H9 (cell line): ENCODE measurements around the gene VASH1. TPM values are rescaled to one million over a fixed set of nuclear protein-coding genes. Genes with fewer than 3 reads are reported as not detected.

Experiments used
- DNase-seq: peaks from one replicate; pipeline ENCODE4 v3.0.0-alpha.2; 2017
- H2AFZ ChIP-seq: one replicate; pipeline ENCODE4 v1.6.1; 2013; ENCODE audit warnings: mild to moderate bottlenecking, low read length, control low read depth, moderate library complexity
- H2AK5ac ChIP-seq: 2 replicates; pipeline ENCODE4 v1.6.1; 2013; ENCODE audit warnings: low read length, control low read depth, mixed read lengths; ENCODE audit not compliant: insufficient read length
- H2BK120ac ChIP-seq: one replicate; pipeline ENCODE4 v1.6.1; 2013; ENCODE audit warnings: low read depth, mild to moderate bottlenecking, low read length, control low read depth, inconsistent platforms; ENCODE audit not compliant: poor library complexity, severe bottlenecking
- H2BK12ac ChIP-seq: 2 replicates; pipeline ENCODE4 v1.6.1; 2013; ENCODE audit warnings: low read length, control low read depth, mixed read lengths, low read depth; ENCODE audit not compliant: insufficient read length
- H2BK15ac ChIP-seq: 2 replicates; pipeline ENCODE4 v1.6.1; 2013; ENCODE audit warnings: low read depth, low read length, control low read depth
- H2BK20ac ChIP-seq: one replicate; pipeline ENCODE4 v1.6.1; 2013; ENCODE audit warnings: low read depth, mild to moderate bottlenecking, low read length, control low read depth, inconsistent platforms; ENCODE audit not compliant: poor library complexity, severe bottlenecking
- H2BK5ac ChIP-seq: 2 replicates; pipeline ENCODE4 v1.6.1; 2013; ENCODE audit warnings: low read length, control low read depth, mixed read lengths; ENCODE audit not compliant: insufficient read length
- H3K14ac ChIP-seq: 2 replicates; pipeline ENCODE4 v1.6.1; 2013; ENCODE audit warnings: low read length, control low read depth; ENCODE audit not compliant: insufficient read depth
- H3K18ac ChIP-seq: 2 replicates; pipeline ENCODE4 v1.6.1; 2013; ENCODE audit warnings: low read depth, mild to moderate bottlenecking, mixed read lengths, low read length, control low read depth; ENCODE audit not compliant: insufficient read length
- H3K23ac ChIP-seq: 2 replicates; pipeline ENCODE4 v1.6.1; 2013; ENCODE audit warnings: low read length, control low read depth, mixed read lengths, low read depth; ENCODE audit not compliant: insufficient read length
- H3K23me2 ChIP-seq: 2 replicates; pipeline ENCODE4 v1.6.1; 2013; ENCODE audit warnings: low read depth, mild to moderate bottlenecking, mixed read lengths, low read length, control low read depth; ENCODE audit not compliant: insufficient read length, poor library complexity, severe bottlenecking
- H3K27ac ChIP-seq: 2 replicates; pipeline ENCODE4 v1.5.1; 2013; ENCODE audit warnings: low read length, control low read depth, mixed read lengths, low read depth; ENCODE audit not compliant: insufficient read length
- H3K27me3 ChIP-seq: 2 replicates; pipeline ENCODE4 v1.6.1; 2013; ENCODE audit warnings: low read length, control low read depth, inconsistent platforms; ENCODE audit not compliant: insufficient read depth
- H3K4ac ChIP-seq: 2 replicates; pipeline ENCODE4 v1.6.1; 2013; ENCODE audit warnings: low read depth, mild to moderate bottlenecking, control low read depth, inconsistent platforms, low read length, moderate library complexity
- H3K4me1 ChIP-seq: 2 replicates; pipeline ENCODE4 v1.6.1; 2013; ENCODE audit warnings: low read length, control low read depth, inconsistent platforms; ENCODE audit not compliant: insufficient read depth
- H3K4me2 ChIP-seq: 2 replicates; pipeline ENCODE4 v1.6.1; 2013; ENCODE audit warnings: low read length, control low read depth, mixed read lengths; ENCODE audit not compliant: insufficient read length, insufficient read depth
- H3K56ac ChIP-seq: 2 replicates; pipeline ENCODE4 v1.6.1; 2013; ENCODE audit warnings: low read depth, mild to moderate bottlenecking, mixed read lengths, low read length, control low read depth; ENCODE audit not compliant: insufficient read length
- H3K79me1 ChIP-seq: 2 replicates; pipeline ENCODE4 v1.6.1; 2013; ENCODE audit warnings: low read depth, mild to moderate bottlenecking, moderate library complexity, low read length, control low read depth, inconsistent platforms; ENCODE audit not compliant: insufficient read depth, poor library complexity, severe bottlenecking
- H3K79me2 ChIP-seq: 2 replicates; pipeline ENCODE4 v1.6.1; 2013; ENCODE audit warnings: low read length, control low read depth, inconsistent platforms; ENCODE audit not compliant: insufficient read depth
- H3K9ac ChIP-seq: 2 replicates; pipeline ENCODE4 v1.6.1; 2013; ENCODE audit warnings: low read length, control low read depth, mixed read lengths; ENCODE audit not compliant: insufficient read length; ENCODE audit errors: extremely low read depth
- H3K9me3 ChIP-seq: one replicate; pipeline ENCODE4 v1.6.1; 2013; ENCODE audit warnings: low read depth, low read length, inconsistent platforms; ENCODE audit not compliant: control insufficient read depth
- H3T11ph ChIP-seq: one replicate; pipeline ENCODE4 v1.6.1; 2013; ENCODE audit warnings: mild to moderate bottlenecking, low read length, control low read depth, inconsistent platforms
- H4K20me1 ChIP-seq: one replicate; pipeline ENCODE4 v1.6.1; 2013; ENCODE audit not compliant: control insufficient read depth, insufficient read length, insufficient read depth
- H4K5ac ChIP-seq: 2 replicates; pipeline ENCODE4 v1.6.1; 2013; ENCODE audit warnings: low read depth, mild to moderate bottlenecking, mixed read lengths, low read length, control low read depth; ENCODE audit not compliant: insufficient read length
- H4K8ac ChIP-seq: replicated peaks from 2 replicates; pipeline ENCODE4 v1.6.1; 2013; ENCODE audit warnings: low read length, control low read depth, mixed read lengths, low read depth; ENCODE audit not compliant: insufficient read length
- H4K91ac ChIP-seq: 2 replicates; pipeline ENCODE4 v1.6.1; 2013; ENCODE audit warnings: low read depth, mild to moderate bottlenecking, moderate library complexity, mixed read lengths, low read length, control low read depth; ENCODE audit not compliant: insufficient read length
- H3K27ac Mint-ChIP-seq, 3 experiments: 2 replicates in 2 of 3; 3 replicates in 1 of 3; pipeline ENCODE4 v1.8.0; 2020 to 2021; ENCODE audit warnings: mixed read lengths in 3 of 3, mild to moderate bottlenecking in 1 of 3, moderate library complexity in 1 of 3
- H3K27me3 Mint-ChIP-seq: 2 replicates; pipeline ENCODE4 v1.8.0; 2021; ENCODE audit warnings: low read depth, mild to moderate bottlenecking, moderate library complexity, mixed read lengths
- H3K36me3 Mint-ChIP-seq, 3 experiments: 2 replicates in 2 of 3; 3 replicates in 1 of 3; pipeline ENCODE4 v1.8.0; 2020 to 2021; ENCODE audit warnings: low read depth in 3 of 3, mixed read lengths in 3 of 3; ENCODE audit not compliant: insufficient read depth in 1 of 3
- H3K4me1 Mint-ChIP-seq, 2 experiments: 2 replicates each; pipeline ENCODE4 v1.8.0; 2020; ENCODE audit warnings: mixed read lengths in 2 of 2
- H3K4me3 Mint-ChIP-seq, 2 experiments: 2 replicates in 1 of 2; 3 replicates in 1 of 2; pipeline ENCODE4 v1.8.0; 2020 to 2021; ENCODE audit warnings: mild to moderate bottlenecking in 2 of 2, mixed read lengths in 2 of 2, moderate library complexity in 1 of 2
- H3K9me3 Mint-ChIP-seq, 2 experiments: 2 replicates in 1 of 2; 3 replicates in 1 of 2; pipeline ENCODE4 v1.8.0; 2020; ENCODE audit warnings: mild to moderate bottlenecking in 2 of 2, mixed read lengths in 2 of 2, moderate library complexity in 1 of 2
- CTCF ChIP-seq: fragments of 200-600 bp; sonication (generic); conservative IDR thresholded peaks from 3 replicates; pipeline ENCODE4 v1.8.0; 2021; ENCODE audit warnings: antibody characterized with exemption, mild to moderate bottlenecking
- WGBS: extraction: QIAGEN DNeasy Blood & Tissue Kit; methylation state at CpG from one replicate; pipeline ENCODE4 v1.1.7; 2013; ENCODE audit warnings: missing lambda C conversion rate, low lambda C conversion rate, mixed read lengths; ENCODE audit not compliant: insufficient read length; ENCODE audit errors: extremely low coverage; 5-methylcytosine and 5-hydroxymethylcytosine counted together
- total RNA-seq: library from RNA; stranded (reverse); gene quantifications from 2 replicates; pipeline ENCODE4 v1.2.1, GENCODE V29; 2021

Gene VASH1
- total RNA-seq, 1 experiment from 2014 or later: 5.8 TPM

GRCh38 chr14:76729258-76729657 is 32.0 kb upstream of the VASH1 start:
- no peak overlapping the region for H3K4me3 Mint-ChIP-seq
- Histone ChIP-seq H3K27me3 (no peaks in the 10 kb centered on the region), H2AFZ (no peak overlapping the region), H3K79me1 (no peaks in the 10 kb centered on the region), H3K18ac (no peak overlapping the region), H2BK15ac (no peak overlapping the region), H3K27ac (no peak overlapping the region), H4K8ac (no peak overlapping the region), H3K23me2 (no peaks in the 10 kb centered on the region), H3T11ph (no peak overlapping the region), H4K20me1 (no peaks in the 10 kb centered on the region), H2BK20ac (no peak overlapping the region), H3K4ac (no peak overlapping the region), H3K56ac (no peak overlapping the region), H4K91ac (no peak overlapping the region), H3K79me2 (no peaks in the 10 kb centered on the region), H2BK120ac (no peak overlapping the region), H3K4me1 (no peaks in the 10 kb centered on the region; the same call in 1 of the 2 replicates), H3K14ac (no peak overlapping the region), H3K23ac (no peak overlapping the region), H2BK12ac (no peak overlapping the region), H3K9ac (no peak overlapping the region), H2AK5ac (no peak overlapping the region), H4K5ac (no peak overlapping the region), H2BK5ac (no peak overlapping the region), H3K4me2 (no peak overlapping the region), H3K9me3 (no peaks in the 10 kb centered on the region)
- DNase-seq: no peak
- H3K4me1 Mint-ChIP-seq: peaks cover 8 to 17% of the 10 kb centered on the region in 2 experiments
- peaks cover 7% of the 10 kb centered on the region; the same call in 1 of the 2 replicates for H3K27me3 Mint-ChIP-seq
- peaks cover 0 to 1% of the 10 kb centered on the region in 2 experiments; a peak in 1 of 5 replicates for H3K9me3 Mint-ChIP-seq
- H3K36me3 Mint-ChIP-seq: no peaks in the 10 kb centered on the region
- no peak for TF ChIP-seq CTCF
- no peak overlapping the region for H3K27ac Mint-ChIP-seq
- WGBS: no CpG with 5 or more reads among the region's 2 CpGs
